Measurements from ENCODE around the gene IFITM1. TPM values are rescaled to one million over a fixed set of nuclear protein-coding genes. Genes with fewer than 3 reads are reported as not detected.
A peak's percentile ranks its signal among the peaks of the same experiment; 100 is the strongest.

Gene IFITM1
- total and polyA plus RNA-seq, 9 of the 15 experiments (the other 6 are each of a cell fraction or from before 2014, with no cell fraction given) = 691 to 5,579 (median 974) TPM

GRCh38 chr11:297586-298405, 16.0 kb upstream of the IFITM1 start (continued):
- TF ChIP-seq ZNF197 (CRISPR knock-in tag; IDR thresholded peaks at IDR 0.05; ENCODE audit: low read depth) = no peak
- no peak for TF ChIP-seq NFATC3 (IDR thresholded peaks at IDR 0.05)
- TF ChIP-seq TCFL5 (CRISPR knock-in tag; conservative IDR thresholded peaks at IDR 0.05) = no peak
- peak; percentile 87 for TF ChIP-seq MGA (IDR thresholded peaks at IDR 0.05)
- TF ChIP-seq SMARCA5 (IDR thresholded peaks at IDR 0.05) = no peak
- TF ChIP-seq ZBTB17 (CRISPR knock-in tag; IDR thresholded peaks at IDR 0.05) = no peak
- TF ChIP-seq WHSC1 (IDR thresholded peaks at IDR 0.05; ENCODE audit: low read length) = no peak
- TF ChIP-seq SMARCA4 (IDR thresholded peaks at IDR 0.05) = no peak
- TF ChIP-seq HSF4 (CRISPR knock-in tag; IDR thresholded peaks at IDR 0.05; ENCODE audit: borderline replicate concordance) = no peak
- no peak for TF ChIP-seq HNRNPL (IDR thresholded peaks at IDR 0.05; ENCODE audit: low read depth, low read length)
- no peak for TF ChIP-seq TCF7L2 (IDR thresholded peaks at IDR 0.05; ENCODE audit: low read depth, low read length)
- no peak for TF ChIP-seq THRB (CRISPR knock-in tag; conservative IDR thresholded peaks at IDR 0.05)
- TF ChIP-seq ZNF780A (CRISPR knock-in tag; IDR thresholded peaks at IDR 0.05) = no peak
- no peak for TF ChIP-seq LARP7 (IDR thresholded peaks at IDR 0.05)

Data from K562 (cell line).